Endothelial cell of umbilical vein (primary cell): ENCODE results near the gene ARHGAP21.

Source experiments
- EZH2 ChIP-seq: IDR thresholded peaks from 2 replicates; pipeline ENCODE4 v1.6.1; 2012; ENCODE audit warnings: borderline replicate concordance, low read depth, mild to moderate bottlenecking, moderate library complexity, low read length, inconsistent platforms; ENCODE audit not compliant: severe bottlenecking
- TF ChIP-seq, protein P1 (sequence below), 2 donors: IDR thresholded peaks; 1 replicate in 1 of 2; 2 replicates in 1 of 2; pipeline ENCODE4 v1.5.1; 2011; ENCODE audit warnings: low read length in 2 of 2, mild to moderate bottlenecking in 2 of 2, moderate library complexity in 2 of 2, control low read depth in 1 of 2, inconsistent platforms in 1 of 2, low read depth in 1 of 2; ENCODE audit not compliant: insufficient read depth in 1 of 2; ENCODE audit errors: extremely low read depth in 1 of 2

DNA sequence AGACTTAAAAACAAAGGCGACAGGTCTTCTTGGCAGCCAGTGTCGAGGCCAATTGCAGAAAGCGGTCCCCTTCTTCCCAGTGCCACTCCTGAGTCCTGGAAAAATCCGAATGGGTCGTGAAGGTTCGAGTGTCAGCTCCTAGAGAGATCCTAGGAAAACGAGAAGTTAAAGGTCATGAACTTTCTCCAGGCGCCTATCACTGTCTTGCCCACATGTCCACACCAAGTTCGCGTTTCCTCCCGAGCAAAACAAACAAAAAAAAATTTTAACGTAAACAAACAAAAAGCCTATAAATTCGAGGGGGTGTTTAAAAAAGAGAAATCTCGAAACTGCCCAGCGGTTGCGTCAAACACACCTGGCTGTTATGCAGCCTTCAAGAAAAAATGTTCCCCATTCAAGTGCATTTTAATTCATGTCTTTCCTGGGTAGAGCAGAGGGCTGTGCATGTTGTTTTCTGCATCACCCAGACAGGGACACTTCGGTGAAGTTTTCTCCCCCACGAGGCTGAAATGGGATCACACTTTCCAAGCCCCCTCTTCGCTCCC, 1.5 kb downstream of the ARHGAP21 start:
- TF ChIP-seq, protein P1, sequence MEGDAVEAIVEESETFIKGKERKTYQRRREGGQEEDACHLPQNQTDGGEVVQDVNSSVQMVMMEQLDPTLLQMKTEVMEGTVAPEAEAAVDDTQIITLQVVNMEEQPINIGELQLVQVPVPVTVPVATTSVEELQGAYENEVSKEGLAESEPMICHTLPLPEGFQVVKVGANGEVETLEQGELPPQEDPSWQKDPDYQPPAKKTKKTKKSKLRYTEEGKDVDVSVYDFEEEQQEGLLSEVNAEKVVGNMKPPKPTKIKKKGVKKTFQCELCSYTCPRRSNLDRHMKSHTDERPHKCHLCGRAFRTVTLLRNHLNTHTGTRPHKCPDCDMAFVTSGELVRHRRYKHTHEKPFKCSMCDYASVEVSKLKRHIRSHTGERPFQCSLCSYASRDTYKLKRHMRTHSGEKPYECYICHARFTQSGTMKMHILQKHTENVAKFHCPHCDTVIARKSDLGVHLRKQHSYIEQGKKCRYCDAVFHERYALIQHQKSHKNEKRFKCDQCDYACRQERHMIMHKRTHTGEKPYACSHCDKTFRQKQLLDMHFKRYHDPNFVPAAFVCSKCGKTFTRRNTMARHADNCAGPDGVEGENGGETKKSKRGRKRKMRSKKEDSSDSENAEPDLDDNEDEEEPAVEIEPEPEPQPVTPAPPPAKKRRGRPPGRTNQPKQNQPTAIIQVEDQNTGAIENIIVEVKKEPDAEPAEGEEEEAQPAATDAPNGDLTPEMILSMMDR (IDR thresholded peaks at IDR 0.05; ENCODE audit: extremely low read depth in 1 of 2, insufficient read depth in 1 of 2, low read depth in 1 of 2, low read length in 2 of 2) = no peak
- TF ChIP-seq EZH2 = no peak
